Right lobe of liver (tissue), 6 donors: ENCODE results near the gene ZNF48. TPM values are rescaled to one million over a fixed set of nuclear protein-coding genes. Genes with fewer than 3 reads are reported as not detected.
A peak's percentile ranks its signal among the peaks of the same experiment; 100 is the strongest.

Experiments
- ATAC-seq, 4 donors: fragments of 200-7000 bp; cut with Tn5 transposase; one replicate each; pipeline ENCODE4 v1.9.1; 2020; ENCODE audit warnings: mild to moderate bottlenecking in 4 of 4, moderate library complexity in 4 of 4
- DNase-seq, 3 donors: peaks; one replicate each; pipeline ENCODE4 v3.0.0-alpha.2; 2020
- H3K27ac ChIP-seq, 3 donors: fragments of 200-600 bp; one replicate each; pipeline ENCODE4 v1.8.0; 2022
- H3K27me3 ChIP-seq, 2 donors: fragments of 200-600 bp; one replicate each; pipeline ENCODE4 v1.8.0; 2022
- H3K36me3 ChIP-seq, 4 donors: fragments of 200-600 bp; sonication (generic) in 1 of 4; one replicate each; pipeline versions ENCODE4 v1.5.1 to v1.8.0; 2017 to 2022; ENCODE audit warnings: control low read depth in 1 of 4
- H3K4me1 ChIP-seq, 4 donors: fragments of 200-600 bp; sonication (generic) in 1 of 4; one replicate each; pipeline versions ENCODE4 v1.5.1 to v1.8.0; 2017 to 2022; ENCODE audit warnings: control low read depth in 1 of 4
- H3K4me3 ChIP-seq, 3 donors: fragments of 200-600 bp; one replicate each; pipeline ENCODE4 v1.8.0; 2022
- H3K9me3 ChIP-seq, 4 donors: fragments of 200-600 bp; sonication (generic) in 1 of 4; one replicate each; pipeline versions ENCODE4 v1.5.1 to v1.8.0; 2017 to 2022; ENCODE audit warnings: control low read depth in 1 of 4
- POLR2A ChIP-seq: fragments of 450-650 bp; IDR thresholded peaks from one replicate; pipeline ENCODE4 v1.6.1; 2017; ENCODE audit warnings: antibody characterized with exemption, mild to moderate bottlenecking
- WGBS: methylation state at CpG from one replicate; pipeline ENCODE4 v1.1.6; 2018; ENCODE audit warnings: low coverage, low lambda C conversion rate; ENCODE audit not compliant: insufficient coverage; ENCODE audit errors: missing lambda C conversion rate; 5-methylcytosine and 5-hydroxymethylcytosine counted together
- intact Hi-C, 2 donors: fragments of 100-400 bp; cut with DNase I; formaldehyde crosslinking; loops; one replicate each; pipeline versions ENCODE4 v1.11.2 to v1.14.1; 2022
- total RNA-seq, 6 experiments: library from RNA; depleted of rRNA in 2 of 6; stranded (reverse); fragments of >200 nt in 2 of 6; fragmentation: NEBNext Ultra II Directional in 3 of 6; extraction: Animal tissue kit (Norgen Biotek cat#: 25700) in 3 of 6; gene quantifications; one replicate each; pipeline versions ENCODE4 v1.1.0 to v1.2.4, GENCODE V29; 2016 to 2023
- TF ChIP-seq, protein P1 (sequence below), 4 donors: fragments of 200-600 bp in 3 of 4; fragments of 450-650 bp in 1 of 4; IDR thresholded peaks; one replicate each; pipeline versions ENCODE4 v1.5.1 to v1.8.0; 2016 to 2022; ENCODE audit warnings: antibody characterized with exemption in 4 of 4, mild to moderate bottlenecking in 2 of 4
- donor health status: DM: no; HTN: yes; CAD: no.
- donor health status: DM: no; HTN: no; CAD: no.
- donor health status: DM: no; HTN: no; CAD: no.
- donor health status: DM: no; HTN: yes; CAD: no.
- donor health status: DM: no; HTN: yes; CAD: no.

ZNF48 gene
- total RNA-seq, 6 experiments from 2014 or later = 2.9 to 4.3 (median 3.9) TPM

- Histone ChIP-seq H3K4me3 (no peak overlapping the region), H3K36me3 (peaks cover 0 to 11% (median 0%) of the 10 kb centered on the region in 4 donors), H3K4me1 (peaks cover 0 to 43% (median 19%) of the 10 kb centered on the region in 4 donors), H3K9me3 (no peaks in the 10 kb centered on the region), H3K27me3 (no peaks in the 10 kb centered on the region), H3K27ac (peak overlapping the region in 2 of 3 donors; percentile 26 to 34)
- TF ChIP-seq, protein P1, sequence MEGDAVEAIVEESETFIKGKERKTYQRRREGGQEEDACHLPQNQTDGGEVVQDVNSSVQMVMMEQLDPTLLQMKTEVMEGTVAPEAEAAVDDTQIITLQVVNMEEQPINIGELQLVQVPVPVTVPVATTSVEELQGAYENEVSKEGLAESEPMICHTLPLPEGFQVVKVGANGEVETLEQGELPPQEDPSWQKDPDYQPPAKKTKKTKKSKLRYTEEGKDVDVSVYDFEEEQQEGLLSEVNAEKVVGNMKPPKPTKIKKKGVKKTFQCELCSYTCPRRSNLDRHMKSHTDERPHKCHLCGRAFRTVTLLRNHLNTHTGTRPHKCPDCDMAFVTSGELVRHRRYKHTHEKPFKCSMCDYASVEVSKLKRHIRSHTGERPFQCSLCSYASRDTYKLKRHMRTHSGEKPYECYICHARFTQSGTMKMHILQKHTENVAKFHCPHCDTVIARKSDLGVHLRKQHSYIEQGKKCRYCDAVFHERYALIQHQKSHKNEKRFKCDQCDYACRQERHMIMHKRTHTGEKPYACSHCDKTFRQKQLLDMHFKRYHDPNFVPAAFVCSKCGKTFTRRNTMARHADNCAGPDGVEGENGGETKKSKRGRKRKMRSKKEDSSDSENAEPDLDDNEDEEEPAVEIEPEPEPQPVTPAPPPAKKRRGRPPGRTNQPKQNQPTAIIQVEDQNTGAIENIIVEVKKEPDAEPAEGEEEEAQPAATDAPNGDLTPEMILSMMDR (IDR thresholded peaks at IDR 0.05) = no peak
- TF ChIP-seq POLR2A = no peak
- DNase-seq (no peak), ATAC-seq (no peak)
- WGBS = 82% methylated on average over 5 of the region's 14 CpGs
- intact Hi-C loops = no loop called here
Observed at GRCh38 chr16:30352488-30353401, 42.5 kb upstream of the ZNF48 start.

GRCh38 chr16:30353438-30354129 lies 41.6 kb upstream of the ZNF48 start:
- peaks cover 0 to 11% (median 0%) of the 10 kb centered on the region in 4 donors for H3K36me3 ChIP-seq
- WGBS = 91% methylated on average over 8 of the region's 23 CpGs
- H3K4me1 ChIP-seq = peaks cover 0 to 43% (median 19%) of the 10 kb centered on the region in 4 donors
- DNase-seq = peak in 1 of 3 donors; percentile 23
- ATAC-seq = no peak
- no peaks in the 10 kb centered on the region for H3K27me3 ChIP-seq
- H3K9me3 ChIP-seq = no peaks in the 10 kb centered on the region
- no peak for TF ChIP-seq POLR2A
- TF ChIP-seq, protein P1 (IDR thresholded peaks at IDR 0.05) = no peak
- H3K27ac ChIP-seq = no peak overlapping the region
- intact Hi-C loops = no loop called here
- H3K4me3 ChIP-seq = no peak overlapping the region

DNA sequence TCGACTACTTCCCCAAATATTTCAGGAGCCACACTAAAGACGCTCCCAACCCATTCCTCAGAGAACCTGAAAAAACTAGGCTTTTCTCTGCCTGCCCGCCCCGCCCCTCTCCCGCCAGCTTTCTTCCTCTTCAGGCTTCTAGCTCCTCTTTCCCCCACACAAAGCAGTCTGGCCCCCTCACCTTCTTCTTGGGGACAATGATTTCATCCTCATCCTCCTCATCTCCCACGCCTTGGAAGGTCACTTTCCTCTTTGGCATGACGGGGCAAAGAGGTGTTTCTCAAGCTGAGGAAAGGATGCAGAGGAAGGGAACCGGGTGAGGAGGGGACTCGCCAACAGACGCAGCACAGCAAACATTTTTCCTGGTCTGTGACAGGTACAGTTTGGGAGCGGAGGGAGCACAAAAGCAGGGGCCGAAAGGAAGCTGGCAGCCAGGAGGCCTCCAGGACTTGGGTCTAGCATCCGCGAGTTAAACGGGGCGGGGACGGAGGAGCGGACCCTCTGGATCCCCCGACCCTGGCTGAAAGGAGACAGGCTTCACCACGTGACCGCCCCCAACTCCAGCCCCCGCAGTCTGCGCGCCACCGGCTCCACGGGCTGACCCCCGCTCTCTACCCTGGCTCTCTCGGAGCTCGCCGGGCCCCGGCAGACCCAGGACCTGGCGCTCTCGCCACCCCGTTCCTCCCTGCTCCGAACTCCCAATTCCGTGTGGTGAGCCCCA lies 40.6 kb upstream of the ZNF48 start:
- WGBS = under 1% methylated on average over 10 of the region's 36 CpGs
- Histone ChIP-seq H3K4me1 (peaks cover 0 to 43% (median 19%) of the 10 kb centered on the region in 4 donors), H3K36me3 (peaks cover 0 to 19% (median 4%) of the 10 kb centered on the region in 4 donors), H3K9me3 (no peaks in the 10 kb centered on the region), H3K27me3 (no peaks in the 10 kb centered on the region), H3K4me3 (peak overlapping the region; percentile 79 to 95 (median 84)), H3K27ac (peak overlapping the region; percentile 90 to 97 (median 95))
- intact Hi-C loops = no loop called here
- no peak for TF ChIP-seq POLR2A
- TF ChIP-seq, protein P1 (IDR thresholded peaks at IDR 0.05) = no peak
- DNase-seq = peak in 2 of 3 donors; percentile 28 to 55
- ATAC-seq = peak; percentile 16 to 29 (median 28)
